ENCODE data around the gene KCNC4. TPM values are rescaled to one million over a fixed set of nuclear protein-coding genes. Genes with fewer than 3 reads are reported as not detected.

KCNC4 gene
- total RNA-seq, 2 donors from 2014 or later: 4.7 to 23.9 TPM

- no peak for DNase-seq (ENCODE audit: low spot score)
- 41% methylated on average over 7 of the region's 7 CpGs for WGBS
- intact Hi-C loops (cut with DNase I): no loop called here
- Histone ChIP-seq H3K27me3 (replicated peaks; ENCODE audit: insufficient read depth) (no peaks in the 10 kb centered on the region), H3K27ac (no peak overlapping the region), H3K9me3 (no peaks in the 10 kb centered on the region), H3K4me1 (replicated peaks) (no peaks in the 10 kb centered on the region), H3K4me3 (no peak overlapping the region), H3K36me3 (no peaks in the 10 kb centered on the region)
- TF ChIP-seq POLR2A (IDR thresholded peaks at IDR 0.05) (no peak), POLR2AphosphoS5 (IDR thresholded peaks at IDR 0.05) (no peak)
- TF ChIP-seq, protein P1, sequence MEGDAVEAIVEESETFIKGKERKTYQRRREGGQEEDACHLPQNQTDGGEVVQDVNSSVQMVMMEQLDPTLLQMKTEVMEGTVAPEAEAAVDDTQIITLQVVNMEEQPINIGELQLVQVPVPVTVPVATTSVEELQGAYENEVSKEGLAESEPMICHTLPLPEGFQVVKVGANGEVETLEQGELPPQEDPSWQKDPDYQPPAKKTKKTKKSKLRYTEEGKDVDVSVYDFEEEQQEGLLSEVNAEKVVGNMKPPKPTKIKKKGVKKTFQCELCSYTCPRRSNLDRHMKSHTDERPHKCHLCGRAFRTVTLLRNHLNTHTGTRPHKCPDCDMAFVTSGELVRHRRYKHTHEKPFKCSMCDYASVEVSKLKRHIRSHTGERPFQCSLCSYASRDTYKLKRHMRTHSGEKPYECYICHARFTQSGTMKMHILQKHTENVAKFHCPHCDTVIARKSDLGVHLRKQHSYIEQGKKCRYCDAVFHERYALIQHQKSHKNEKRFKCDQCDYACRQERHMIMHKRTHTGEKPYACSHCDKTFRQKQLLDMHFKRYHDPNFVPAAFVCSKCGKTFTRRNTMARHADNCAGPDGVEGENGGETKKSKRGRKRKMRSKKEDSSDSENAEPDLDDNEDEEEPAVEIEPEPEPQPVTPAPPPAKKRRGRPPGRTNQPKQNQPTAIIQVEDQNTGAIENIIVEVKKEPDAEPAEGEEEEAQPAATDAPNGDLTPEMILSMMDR (IDR thresholded peaks at IDR 0.05): no peak
Observed at GRCh38 chr1:110163591-110163990, 46.5 kb upstream of the KCNC4 start.

DNA sequence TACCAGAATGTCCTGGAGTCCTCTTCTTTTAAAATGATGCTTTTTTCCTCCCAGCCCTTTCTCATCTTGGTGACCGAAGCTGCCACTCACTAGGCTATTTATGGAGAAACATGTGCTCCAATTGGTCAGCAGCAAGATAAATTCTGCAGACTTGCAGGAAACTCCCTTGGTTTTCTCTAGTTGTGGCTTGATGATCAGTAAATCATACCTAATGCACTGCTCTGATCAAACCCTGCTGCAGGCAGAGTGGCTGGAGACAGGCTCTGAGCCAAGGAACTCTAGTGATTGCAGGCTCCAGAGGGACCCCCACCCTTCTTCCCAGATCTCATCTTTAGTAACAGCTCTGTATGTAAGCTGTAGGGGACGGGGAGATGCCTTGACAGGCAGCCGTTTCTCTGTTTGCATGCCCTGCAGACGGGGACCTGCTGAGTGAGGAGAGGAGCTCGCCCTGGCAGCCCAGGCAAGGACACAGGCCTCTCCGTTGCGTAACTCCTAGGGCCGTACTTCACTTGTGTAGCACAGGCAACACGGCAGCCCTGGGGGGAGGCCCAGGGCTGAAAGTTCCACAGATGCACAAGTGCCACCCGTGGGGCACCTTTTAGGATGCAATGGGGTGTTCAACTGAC is 45.3 kb upstream of the KCNC4 start:
- intact Hi-C loops (cut with DNase I): no loop called here
- no peaks in the 10 kb centered on the region for H3K9me3 ChIP-seq
- DNase-seq (ENCODE audit: low spot score): no peak
- H3K4me3 ChIP-seq: no peak overlapping the region
- WGBS: 72% methylated on average over 10 of the region's 10 CpGs
- H3K36me3 ChIP-seq: no peaks in the 10 kb centered on the region
- H3K27ac ChIP-seq: no peak overlapping the region
- H3K4me1 ChIP-seq (replicated peaks): no peaks in the 10 kb centered on the region
- H3K27me3 ChIP-seq (replicated peaks; ENCODE audit: insufficient read depth): no peaks in the 10 kb centered on the region
- TF ChIP-seq POLR2AphosphoS5 (IDR thresholded peaks at IDR 0.05): no peak
- TF ChIP-seq, protein P1 (IDR thresholded peaks at IDR 0.05): no peak
- TF ChIP-seq POLR2A (IDR thresholded peaks at IDR 0.05): no peak

- 53% methylated on average over 6 of the region's 6 CpGs for WGBS
- H3K36me3 ChIP-seq: no peaks in the 10 kb centered on the region
- H3K9me3 ChIP-seq: no peaks in the 10 kb centered on the region
- H3K27me3 ChIP-seq (replicated peaks; ENCODE audit: insufficient read depth): no peaks in the 10 kb centered on the region
- peak; percentile 40 for DNase-seq (ENCODE audit: low spot score)
- no peak overlapping the region for H3K4me3 ChIP-seq
- H3K4me1 ChIP-seq (replicated peaks): no peaks in the 10 kb centered on the region
- H3K27ac ChIP-seq: no peak overlapping the region
- intact Hi-C loops (cut with DNase I): no loop called here
- TF ChIP-seq POLR2AphosphoS5 (IDR thresholded peaks at IDR 0.05) (peak; percentile 75), POLR2A (IDR thresholded peaks at IDR 0.05) (no peak)
Observed at GRCh38 chr1:110165761-110166231, 44.3 kb upstream of the KCNC4 start.

- 92% methylated on average over 11 of the region's 11 CpGs for WGBS
- H3K4me3 ChIP-seq: no peak overlapping the region
- no peak for DNase-seq (ENCODE audit: low spot score)
- H3K36me3 ChIP-seq: no peaks in the 10 kb centered on the region
- no peak overlapping the region for H3K27ac ChIP-seq
- intact Hi-C loops (cut with DNase I): no loop called here
- no peaks in the 10 kb centered on the region for H3K27me3 ChIP-seq (replicated peaks; ENCODE audit: insufficient read depth)
- no peaks in the 10 kb centered on the region for H3K4me1 ChIP-seq (replicated peaks)
- TF ChIP-seq, protein P1 (IDR thresholded peaks at IDR 0.05): no peak
- TF ChIP-seq POLR2AphosphoS5 (IDR thresholded peaks at IDR 0.05) (no peak), POLR2A (IDR thresholded peaks at IDR 0.05) (no peak)
- no peaks in the 10 kb centered on the region for H3K9me3 ChIP-seq
Observed at GRCh38 chr1:110166861-110167260, 43.3 kb upstream of the KCNC4 start.

GRCh38 chr1:110170766-110171733 is 39.1 kb upstream of the KCNC4 start:
- Histone ChIP-seq H3K27ac (no peak overlapping the region), H3K4me3 (no peak overlapping the region), H3K4me1 (replicated peaks) (no peaks in the 10 kb centered on the region), H3K36me3 (no peaks in the 10 kb centered on the region), H3K27me3 (replicated peaks; ENCODE audit: insufficient read depth) (no peaks in the 10 kb centered on the region), H3K9me3 (no peaks in the 10 kb centered on the region)
- TF ChIP-seq POLR2AphosphoS5 (IDR thresholded peaks at IDR 0.05) (no peak), POLR2A (IDR thresholded peaks at IDR 0.05) (no peak)
- TF ChIP-seq, protein P1 (IDR thresholded peaks at IDR 0.05): no peak
- intact Hi-C loops (cut with DNase I): no loop called here
- DNase-seq (ENCODE audit: low spot score): no peak
- WGBS: 54% methylated on average over 13 of the region's 13 CpGs
